ENCODE data around the gene HSCB.

HSCB gene

GRCh38 chr22:28783786-28784671 is 42.2 kb downstream of the HSCB start:
- Histone ChIP-seq H3K9me3 (ENCODE audit: low read length) (no peaks in the 10 kb centered on the region), H3K36me3 (ENCODE audit: insufficient read depth, low read length) (peaks cover 78% of the 10 kb centered on the region), H3K4me3 (ENCODE audit: low read length) (no peak overlapping the region)

GRCh38 chr22:28788601-28789000 is 46.8 kb downstream of the HSCB start:
- Histone ChIP-seq H3K36me3 (ENCODE audit: insufficient read depth, low read length) (peaks cover 50% of the 10 kb centered on the region), H3K27me3 (ENCODE audit: insufficient read depth, low read length) (no peaks in the 10 kb centered on the region), H3K9me3 (ENCODE audit: low read length) (no peaks in the 10 kb centered on the region), H2AFZ (ENCODE audit: low read depth, low read length) (no peak overlapping the region), H3K4me3 (ENCODE audit: low read length) (no peak overlapping the region), H3K4me1 (ENCODE audit: insufficient read depth, low read length) (no peaks in the 10 kb centered on the region)

More at GRCh38 chr22:28783786-28784671, 42.2 kb downstream of the HSCB start:
- H3K4me1 ChIP-seq (ENCODE audit: insufficient read depth, low read length), result no peaks in the 10 kb centered on the region
- H3K27me3 ChIP-seq (ENCODE audit: insufficient read depth, low read length), result no peaks in the 10 kb centered on the region
- no peak overlapping the region for H2AFZ ChIP-seq (ENCODE audit: low read depth, low read length)

- H3K4me3 ChIP-seq (ENCODE audit: low read length), result no peak overlapping the region
Measured at GRCh38 chr22:28791124-28791523, 49.3 kb downstream of the HSCB start.

GRCh38 chr22:28791841-28792490 is 50.1 kb downstream of the HSCB start:
- Histone ChIP-seq H3K9me3 (ENCODE audit: low read length) (no peaks in the 10 kb centered on the region), H3K27me3 (ENCODE audit: insufficient read depth, low read length) (no peaks in the 10 kb centered on the region), H3K4me1 (ENCODE audit: insufficient read depth, low read length) (no peaks in the 10 kb centered on the region), H2AFZ (ENCODE audit: low read depth, low read length) (no peak overlapping the region), H3K4me3 (ENCODE audit: low read length) (no peak overlapping the region), H3K36me3 (ENCODE audit: insufficient read depth, low read length) (peaks cover 49% of the 10 kb centered on the region)

More at GRCh38 chr22:28791124-28791523, 49.3 kb downstream of the HSCB start:
- peaks cover 49% of the 10 kb centered on the region for H3K36me3 ChIP-seq (ENCODE audit: insufficient read depth, low read length)
- no peaks in the 10 kb centered on the region for H3K4me1 ChIP-seq (ENCODE audit: insufficient read depth, low read length)
- H3K27me3 ChIP-seq (ENCODE audit: insufficient read depth, low read length), result no peaks in the 10 kb centered on the region
- H2AFZ ChIP-seq (ENCODE audit: low read depth, low read length), result no peak overlapping the region
- H3K9me3 ChIP-seq (ENCODE audit: low read length), result no peaks in the 10 kb centered on the region

- Histone ChIP-seq H3K27me3 (ENCODE audit: insufficient read depth, low read length) (no peaks in the 10 kb centered on the region), H2AFZ (ENCODE audit: low read depth, low read length) (no peak overlapping the region), H3K9me3 (ENCODE audit: low read length) (no peaks in the 10 kb centered on the region), H3K4me3 (ENCODE audit: low read length) (no peak overlapping the region), H3K4me1 (ENCODE audit: insufficient read depth, low read length) (no peaks in the 10 kb centered on the region), H3K36me3 (ENCODE audit: insufficient read depth, low read length) (peaks cover 48% of the 10 kb centered on the region)
Measured at GRCh38 chr22:28792491-28793383, 50.9 kb downstream of the HSCB start.

- peaks cover 46% of the 10 kb centered on the region for H3K36me3 ChIP-seq (ENCODE audit: insufficient read depth, low read length)
- no peak overlapping the region for H2AFZ ChIP-seq (ENCODE audit: low read depth, low read length)
- H3K4me1 ChIP-seq (ENCODE audit: insufficient read depth, low read length), result peaks cover 6% of the 10 kb centered on the region
- no peaks in the 10 kb centered on the region for H3K27me3 ChIP-seq (ENCODE audit: insufficient read depth, low read length)
- no peak overlapping the region for H3K4me3 ChIP-seq (ENCODE audit: low read length)
- H3K9me3 ChIP-seq (ENCODE audit: low read length), result no peaks in the 10 kb centered on the region
Measured at GRCh38 chr22:28793976-28794584, 52.2 kb downstream of the HSCB start.

GRCh38 chr22:28795071-28795693 is 53.3 kb downstream of the HSCB start:
- no peaks in the 10 kb centered on the region for H3K9me3 ChIP-seq (ENCODE audit: low read length)
- H3K36me3 ChIP-seq (ENCODE audit: insufficient read depth, low read length), result peaks cover 46% of the 10 kb centered on the region
- peaks cover 6% of the 10 kb centered on the region for H3K4me1 ChIP-seq (ENCODE audit: insufficient read depth, low read length)
- no peak overlapping the region for H2AFZ ChIP-seq (ENCODE audit: low read depth, low read length)
- H3K4me3 ChIP-seq (ENCODE audit: low read length), result no peak overlapping the region
- no peaks in the 10 kb centered on the region for H3K27me3 ChIP-seq (ENCODE audit: insufficient read depth, low read length)

GRCh38 chr22:28795932-28796856 is 54.4 kb downstream of the HSCB start:
- no peaks in the 10 kb centered on the region for H3K27me3 ChIP-seq (ENCODE audit: insufficient read depth, low read length)
- no peak overlapping the region for H3K4me3 ChIP-seq (ENCODE audit: low read length)
- H2AFZ ChIP-seq (ENCODE audit: low read depth, low read length), result no peak overlapping the region
- H3K9me3 ChIP-seq (ENCODE audit: low read length), result no peaks in the 10 kb centered on the region
- peaks cover 6% of the 10 kb centered on the region for H3K4me1 ChIP-seq (ENCODE audit: insufficient read depth, low read length)
- H3K36me3 ChIP-seq (ENCODE audit: insufficient read depth, low read length), result peaks cover 46% of the 10 kb centered on the region

- Histone ChIP-seq H3K4me3 (ENCODE audit: low read length) (peak overlapping the region; percentile 61), H3K9me3 (ENCODE audit: low read length) (no peaks in the 10 kb centered on the region), H3K36me3 (ENCODE audit: insufficient read depth, low read length) (peaks cover 43% of the 10 kb centered on the region), H3K27me3 (ENCODE audit: insufficient read depth, low read length) (no peaks in the 10 kb centered on the region), H3K4me1 (ENCODE audit: insufficient read depth, low read length) (peaks cover 13% of the 10 kb centered on the region), H2AFZ (ENCODE audit: low read depth, low read length) (no peak overlapping the region)
Measured at GRCh38 chr22:28798810-28799605, 57.2 kb downstream of the HSCB start.

GRCh38 chr22:28799606-28800307 is 57.9 kb downstream of the HSCB start:
- no peaks in the 10 kb centered on the region for H3K27me3 ChIP-seq (ENCODE audit: insufficient read depth, low read length)
- H3K36me3 ChIP-seq (ENCODE audit: insufficient read depth, low read length), result peaks cover 36% of the 10 kb centered on the region
- peak overlapping the region; percentile 61 for H3K4me3 ChIP-seq (ENCODE audit: low read length)
- peaks cover 13% of the 10 kb centered on the region for H3K4me1 ChIP-seq (ENCODE audit: insufficient read depth, low read length)
- H2AFZ ChIP-seq (ENCODE audit: low read depth, low read length), result peak overlapping the region; percentile 68
- no peaks in the 10 kb centered on the region for H3K9me3 ChIP-seq (ENCODE audit: low read length)

Measured in neuron (in vitro differentiated cells).